GM18517 (cell line): ENCODE measurements around the gene GRPEL2.
"Not testable (repeated sequence)": the region's sequence is repeated elsewhere in the genome, so short reads cannot be mapped to it uniquely, and the experiment has no call there.

ENCODE experiments used
- ATAC-seq: cut with Tn5 transposase; IDR thresholded peaks from one replicate; pipeline ENCODE4 v1.9.1; 2021; ENCODE audit warnings: mild to moderate bottlenecking, moderate library complexity; ENCODE audit not compliant: unreplicated experiment

GRPEL2 gene

DNA sequence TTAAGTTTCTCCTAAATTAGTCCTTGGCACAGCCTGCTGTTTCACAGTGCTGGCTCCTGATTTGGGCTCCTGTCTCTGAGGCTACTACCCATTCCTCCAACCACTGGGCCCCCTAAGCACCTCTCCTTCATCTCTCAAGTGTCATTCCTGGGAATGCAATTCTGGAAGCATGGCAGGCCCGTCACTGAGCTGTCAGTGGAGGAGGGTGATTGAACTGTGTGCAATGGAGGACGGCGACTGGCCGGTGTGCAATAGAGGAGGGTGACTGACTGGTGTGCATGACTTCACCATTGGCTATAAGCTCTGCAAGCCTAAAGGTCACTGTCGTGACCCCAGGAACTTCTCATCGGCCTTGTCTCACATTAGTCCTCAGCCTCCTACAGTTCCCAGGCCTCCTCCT is 46.2 kb downstream of the GRPEL2 start:
- ATAC-seq = no peak

DNA sequence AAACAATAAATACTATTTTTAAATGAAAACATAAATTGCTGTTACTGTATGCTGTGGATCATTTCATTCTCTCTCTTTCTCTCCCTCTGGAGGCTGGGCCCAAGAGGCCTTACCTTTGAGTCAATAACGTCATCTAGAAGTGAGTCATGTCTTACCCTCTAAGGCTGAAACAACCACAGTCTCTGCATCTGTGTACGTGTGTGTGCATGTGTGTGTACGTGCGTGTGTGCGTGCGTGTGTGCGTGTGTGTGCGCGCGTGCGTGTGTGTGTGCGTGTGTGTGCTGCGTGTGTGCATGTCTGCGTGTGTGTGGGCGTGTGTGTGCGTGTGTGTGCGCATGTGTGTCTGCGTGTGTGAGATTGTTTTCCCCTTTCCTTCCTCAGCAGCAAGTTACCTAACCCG is 47.4 kb downstream of the GRPEL2 start:
- no peak for ATAC-seq

DNA sequence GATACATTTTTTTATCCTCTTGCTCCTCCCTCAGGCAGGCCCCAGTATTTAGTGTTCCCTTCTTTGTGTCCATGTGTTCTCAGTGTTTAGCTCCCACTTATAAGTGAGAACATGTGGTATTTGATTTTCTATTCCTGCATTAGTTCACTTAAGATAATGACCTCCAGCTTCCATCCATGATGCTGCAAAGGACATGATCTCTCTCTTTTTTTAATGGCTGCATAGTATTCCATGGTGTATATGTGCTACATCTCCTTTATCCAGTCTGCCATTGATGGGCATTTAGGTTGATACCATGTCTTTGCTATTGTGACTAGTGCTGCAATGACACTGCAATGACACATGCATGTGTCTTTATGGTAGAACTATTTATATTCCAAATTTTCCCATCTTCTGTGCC is 49.7 kb downstream of the GRPEL2 start:
- not testable (repeated sequence) for ATAC-seq

DNA sequence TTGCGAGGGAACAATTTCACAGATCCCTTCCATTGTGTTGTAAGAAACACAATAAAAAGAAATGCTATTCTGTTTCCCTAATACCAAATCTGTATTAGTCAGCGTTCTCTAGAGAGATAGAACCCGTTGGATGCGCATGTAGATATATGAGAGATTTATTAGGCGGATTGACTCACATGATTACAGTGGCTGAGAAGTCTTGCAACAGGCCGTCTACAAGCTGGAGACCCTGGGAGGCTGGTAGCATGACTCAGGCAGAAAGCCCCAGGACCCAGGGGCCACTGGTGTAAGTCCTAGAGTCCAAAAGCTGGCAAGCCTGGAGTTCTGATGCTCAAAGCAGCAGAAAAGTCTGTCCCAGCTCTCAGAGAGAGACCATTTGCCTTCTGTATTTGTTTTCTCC is 52.2 kb downstream of the GRPEL2 start:
- no peak for ATAC-seq

DNA sequence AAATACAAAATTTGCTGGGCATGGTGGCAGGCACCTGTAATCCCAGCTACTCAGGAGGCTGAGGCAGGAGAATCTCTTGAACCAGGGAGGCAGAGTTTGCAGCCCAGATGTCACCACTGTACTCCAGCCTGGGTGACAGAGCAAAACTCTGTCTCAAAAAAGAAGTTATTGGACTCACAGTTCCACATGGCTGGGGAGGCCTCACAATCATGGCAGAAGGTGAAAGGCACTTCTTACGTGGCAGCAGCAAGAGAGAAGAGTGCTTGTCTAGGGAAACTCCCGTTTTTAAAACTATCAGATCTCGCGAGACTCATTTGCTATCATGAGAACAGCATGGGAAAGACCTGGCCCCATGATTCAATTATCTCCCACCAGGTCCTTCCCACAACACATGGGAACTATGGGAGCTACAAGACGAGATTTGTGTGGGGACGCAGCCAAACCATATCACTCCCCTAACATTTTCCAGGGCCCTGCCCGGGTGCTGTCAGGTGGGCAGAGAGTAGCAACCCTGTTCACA is 53.5 kb downstream of the GRPEL2 start:
- not testable (repeated sequence) for ATAC-seq

DNA sequence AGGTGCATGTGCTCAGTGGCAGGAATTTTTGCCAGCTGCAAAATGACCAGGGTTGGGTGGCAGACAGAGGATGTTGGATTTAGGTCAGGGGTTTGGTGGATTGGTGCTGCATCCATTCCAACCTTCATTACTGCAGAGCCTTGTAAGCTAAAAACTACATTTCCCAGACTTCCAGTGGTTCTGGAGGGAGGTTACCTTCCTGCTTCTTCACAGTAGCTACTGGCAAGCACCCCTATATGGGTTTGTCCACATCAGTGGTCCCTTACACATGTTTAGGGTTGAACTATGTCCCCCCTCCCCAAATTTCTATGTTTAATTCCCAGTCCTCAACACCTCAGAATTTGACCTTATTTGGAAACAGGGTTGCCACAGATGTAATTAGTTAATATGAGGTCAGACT is 54.5 kb downstream of the GRPEL2 start:
- no peak for ATAC-seq

DNA sequence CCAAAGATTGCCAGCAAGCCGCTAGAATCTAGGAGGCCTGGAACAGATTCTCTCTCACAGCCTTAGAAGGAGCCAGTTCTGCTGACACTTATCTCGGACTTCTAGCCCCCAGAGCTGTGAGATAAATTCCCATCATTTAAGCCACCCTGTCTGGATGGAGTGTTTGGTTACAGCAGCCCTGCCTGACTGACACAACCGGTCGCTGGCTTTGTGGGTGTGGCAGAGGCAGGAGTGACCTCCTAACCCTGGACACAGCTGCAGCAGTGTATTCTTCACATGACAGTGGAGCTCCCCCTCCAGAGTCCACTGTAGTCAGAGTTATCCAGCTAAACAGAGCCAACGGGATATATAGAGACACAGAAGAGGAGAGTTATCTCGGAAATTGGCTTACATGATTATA is 55.0 kb downstream of the GRPEL2 start:
- ATAC-seq = no peak

DNA sequence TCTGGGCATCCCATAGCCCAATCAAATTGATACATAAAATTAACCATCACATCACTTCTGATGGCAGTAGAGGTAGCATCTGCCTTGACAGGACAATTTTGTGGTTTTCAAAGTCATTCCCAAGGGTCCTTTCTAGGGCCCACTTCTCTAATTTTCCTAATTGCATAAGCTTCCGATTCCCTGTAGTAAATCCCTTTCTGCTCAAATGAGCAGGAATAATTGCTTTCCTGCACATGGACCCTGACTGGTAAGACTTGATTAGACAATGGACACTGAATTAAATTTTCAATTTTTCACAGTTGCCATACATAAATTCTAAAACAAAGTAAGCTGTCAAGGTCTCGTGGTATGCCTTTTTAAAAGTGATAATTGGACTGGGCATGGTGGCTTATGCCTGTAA is 55.8 kb downstream of the GRPEL2 start:
- no peak for ATAC-seq

DNA sequence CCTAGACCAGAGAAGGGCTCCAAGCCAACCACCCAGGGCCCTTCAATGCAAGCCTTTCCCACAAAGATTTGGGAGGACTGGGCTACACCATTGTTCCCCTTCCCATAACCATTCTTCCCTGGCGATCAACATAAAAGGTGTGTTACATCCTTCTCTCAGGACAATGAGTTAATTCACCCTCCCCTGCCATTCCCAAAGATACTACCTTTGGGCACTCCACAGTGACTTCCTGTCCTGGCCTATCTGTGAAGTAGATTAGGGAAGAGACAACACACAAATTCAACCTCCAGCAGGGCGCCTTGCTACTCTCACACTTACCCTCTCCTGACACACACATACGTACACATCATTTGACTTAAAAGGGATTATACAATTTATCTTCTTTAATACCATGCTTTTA is 57.0 kb downstream of the GRPEL2 start:
- no peak for ATAC-seq
